ENCODE measurements around the gene MFAP3L.
"Not testable (repeated sequence)": the region's sequence is repeated elsewhere in the genome, so short reads cannot be mapped to it uniquely, and the experiment has no call there.

MFAP3L gene

DNA sequence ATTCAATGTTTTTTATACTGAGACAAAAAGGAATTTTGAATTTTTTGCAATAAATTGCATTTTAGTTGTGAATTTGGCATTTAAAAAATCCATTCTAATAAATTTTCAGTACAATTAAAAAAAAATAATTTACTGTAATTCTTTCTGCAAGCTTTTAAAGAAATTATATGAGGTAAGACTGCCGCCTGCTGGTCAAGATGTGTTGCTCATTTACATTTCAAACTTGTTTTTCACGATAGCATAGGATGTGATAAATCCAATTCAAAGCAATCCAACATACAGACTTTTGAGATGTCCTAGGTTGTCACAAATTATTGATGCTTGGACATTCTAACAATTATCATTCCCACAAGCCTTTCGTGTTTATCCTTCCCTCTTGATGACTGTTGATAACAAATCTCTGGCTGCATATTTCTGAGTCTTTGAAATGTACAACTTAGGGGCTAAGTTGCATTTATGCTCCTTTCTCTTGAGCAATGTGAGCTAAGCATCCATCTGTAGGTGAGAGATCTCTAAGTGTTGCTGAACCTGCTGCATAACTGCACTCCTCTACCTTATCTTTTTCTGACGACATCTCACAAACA lies 21.7 kb upstream of the MFAP3L start:
- FAIRE-seq (no peak), DNase-seq (ENCODE audit: insufficient read length, low spot score) (no peak)
- TF ChIP-seq POU2F2 (IDR thresholded peaks at IDR 0.05; ENCODE audit: low read depth, low read length) (no peak), PAX5 (IDR thresholded peaks at IDR 0.05; ENCODE audit: insufficient read depth, low read length, severe bottlenecking) (no peak), SPI1 (IDR thresholded peaks at IDR 0.05; ENCODE audit: low read depth, low read length) (no peak), POLR2A (IDR thresholded peaks at IDR 0.05; ENCODE audit: low read depth, low read length) (no peak), POLR2AphosphoS5 (IDR thresholded peaks at IDR 0.05; ENCODE audit: low read depth, low read length) (no peak), TAF1 (IDR thresholded peaks at IDR 0.05; ENCODE audit: low read depth, low read length) (no peak)

GRCh38 chr4:170046156-170046555 lies 20.0 kb upstream of the MFAP3L start:
- not testable (repeated sequence) for DNase-seq (ENCODE audit: insufficient read length, low spot score); FAIRE-seq

- TF ChIP-seq TAF1 (IDR thresholded peaks at IDR 0.05; ENCODE audit: low read depth, low read length) (no peak), PAX5 (IDR thresholded peaks at IDR 0.05; ENCODE audit: insufficient read depth, low read length, severe bottlenecking) (no peak), POLR2A (IDR thresholded peaks at IDR 0.05; ENCODE audit: low read depth, low read length) (no peak), POLR2AphosphoS5 (IDR thresholded peaks at IDR 0.05; ENCODE audit: low read depth, low read length) (no peak), POU2F2 (IDR thresholded peaks at IDR 0.05; ENCODE audit: low read depth, low read length) (no peak), SPI1 (IDR thresholded peaks at IDR 0.05; ENCODE audit: low read depth, low read length) (no peak)
- FAIRE-seq (no peak), DNase-seq (ENCODE audit: insufficient read length, low spot score) (no peak)
Observed at GRCh38 chr4:170040031-170040680, 14.0 kb upstream of the MFAP3L start.

- DNase-seq (ENCODE audit: insufficient read length, low spot score) (no peak), FAIRE-seq (no peak)
Observed at GRCh38 chr4:170038769-170039168, 12.6 kb upstream of the MFAP3L start.

DNA sequence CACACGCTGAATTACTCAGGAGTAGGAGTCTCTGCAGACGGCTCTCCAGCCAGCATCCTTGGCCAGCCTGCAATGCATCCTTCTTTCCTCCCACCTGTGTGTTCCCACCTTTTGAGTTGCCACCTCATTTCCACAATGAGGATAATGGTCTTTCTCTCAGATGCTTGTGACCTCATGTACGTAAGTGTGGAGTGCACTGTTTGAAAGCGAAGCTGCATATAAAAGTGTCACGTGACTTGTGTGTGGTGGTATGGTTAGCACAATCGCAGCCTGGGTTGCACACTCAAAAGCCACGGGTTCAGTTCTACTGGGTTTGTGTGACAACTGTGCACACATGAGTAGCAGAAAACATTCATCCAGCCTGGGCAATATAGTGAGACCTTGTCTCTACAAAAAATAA lies 12.0 kb upstream of the MFAP3L start:
- no peak for TF ChIP-seq POU2F2 (IDR thresholded peaks at IDR 0.05; ENCODE audit: low read depth, low read length)
- TF ChIP-seq PAX5 (IDR thresholded peaks at IDR 0.05; ENCODE audit: insufficient read depth, low read length, severe bottlenecking): no peak
- no peak for TF ChIP-seq SPI1 (IDR thresholded peaks at IDR 0.05; ENCODE audit: low read depth, low read length)
- no peak for TF ChIP-seq POLR2A (IDR thresholded peaks at IDR 0.05; ENCODE audit: low read depth, low read length)
- TF ChIP-seq TAF1 (IDR thresholded peaks at IDR 0.05; ENCODE audit: low read depth, low read length): no peak
- no peak for TF ChIP-seq POLR2AphosphoS5 (IDR thresholded peaks at IDR 0.05; ENCODE audit: low read depth, low read length)
- no peak for FAIRE-seq
- DNase-seq (ENCODE audit: insufficient read length, low spot score): no peak

More at GRCh38 chr4:170038769-170039168, 12.6 kb upstream of the MFAP3L start:
- TF ChIP-seq PAX5 (IDR thresholded peaks at IDR 0.05; ENCODE audit: insufficient read depth, low read length, severe bottlenecking): no peak
- no peak for TF ChIP-seq POLR2AphosphoS5 (IDR thresholded peaks at IDR 0.05; ENCODE audit: low read depth, low read length)
- no peak for TF ChIP-seq TAF1 (IDR thresholded peaks at IDR 0.05; ENCODE audit: low read depth, low read length)
- TF ChIP-seq POLR2A (IDR thresholded peaks at IDR 0.05; ENCODE audit: low read depth, low read length): no peak
- TF ChIP-seq SPI1 (IDR thresholded peaks at IDR 0.05; ENCODE audit: low read depth, low read length): no peak
- no peak for TF ChIP-seq POU2F2 (IDR thresholded peaks at IDR 0.05; ENCODE audit: low read depth, low read length)

DNA sequence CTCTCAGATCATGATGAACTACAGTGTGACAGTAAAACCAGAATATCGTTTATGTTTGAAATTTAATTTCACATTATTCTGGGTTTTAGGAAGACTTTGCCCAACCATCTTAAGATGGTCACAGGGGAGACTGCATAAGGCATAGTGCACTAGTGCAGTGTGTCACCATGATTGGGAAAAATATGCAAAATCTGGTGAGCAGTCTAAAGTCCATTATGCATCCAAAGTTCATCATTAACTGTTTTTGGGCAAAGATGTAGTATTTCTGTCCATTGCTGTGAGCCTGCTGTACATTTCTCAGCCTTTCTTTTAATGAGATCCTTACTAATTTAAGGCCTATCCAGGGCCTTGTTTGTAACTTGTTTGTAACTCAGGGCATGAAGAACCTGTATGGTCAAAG lies 11.3 kb upstream of the MFAP3L start:
- no peak for FAIRE-seq
- no peak for DNase-seq (ENCODE audit: insufficient read length, low spot score)
- TF ChIP-seq POU2F2 (IDR thresholded peaks at IDR 0.05; ENCODE audit: low read depth, low read length) (no peak), SPI1 (IDR thresholded peaks at IDR 0.05; ENCODE audit: low read depth, low read length) (no peak), POLR2AphosphoS5 (IDR thresholded peaks at IDR 0.05; ENCODE audit: low read depth, low read length) (no peak), POLR2A (IDR thresholded peaks at IDR 0.05; ENCODE audit: low read depth, low read length) (no peak), TAF1 (IDR thresholded peaks at IDR 0.05; ENCODE audit: low read depth, low read length) (no peak), PAX5 (IDR thresholded peaks at IDR 0.05; ENCODE audit: insufficient read depth, low read length, severe bottlenecking) (no peak)

GRCh38 chr4:170035845-170036244 lies 9.7 kb upstream of the MFAP3L start:
- no peak for FAIRE-seq

DNA sequence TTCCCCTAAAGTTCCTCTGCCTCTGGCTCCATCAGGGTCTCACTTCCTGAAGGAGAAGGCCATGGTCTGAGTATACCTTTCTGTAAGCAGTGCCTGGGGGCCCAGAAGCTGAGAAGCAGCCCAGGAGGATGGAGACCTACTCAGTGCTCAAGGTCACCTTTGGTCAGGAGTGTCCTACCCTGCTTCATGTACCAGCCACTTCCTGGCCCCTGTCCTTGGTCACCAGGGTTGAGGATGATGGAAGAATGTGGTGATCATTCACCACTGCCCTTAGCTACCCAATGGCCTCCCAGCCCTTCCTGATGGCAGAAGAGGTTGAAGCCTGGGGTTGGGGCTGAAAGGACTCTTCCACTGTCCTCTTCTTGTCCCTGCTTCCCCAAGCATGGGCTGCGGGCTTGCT lies 9.0 kb upstream of the MFAP3L start:
- TF ChIP-seq POLR2A (IDR thresholded peaks at IDR 0.05; ENCODE audit: low read depth, low read length): no peak
- TF ChIP-seq POLR2AphosphoS5 (IDR thresholded peaks at IDR 0.05; ENCODE audit: low read depth, low read length): no peak
- no peak for TF ChIP-seq TAF1 (IDR thresholded peaks at IDR 0.05; ENCODE audit: low read depth, low read length)
- no peak for FAIRE-seq
- DNase-seq (ENCODE audit: insufficient read length, low spot score): no peak

More at GRCh38 chr4:170035845-170036244, 9.7 kb upstream of the MFAP3L start:
- no peak for DNase-seq (ENCODE audit: insufficient read length, low spot score)
- TF ChIP-seq PAX5 (IDR thresholded peaks at IDR 0.05; ENCODE audit: insufficient read depth, low read length, severe bottlenecking) (no peak), POLR2A (IDR thresholded peaks at IDR 0.05; ENCODE audit: low read depth, low read length) (no peak), TAF1 (IDR thresholded peaks at IDR 0.05; ENCODE audit: low read depth, low read length) (no peak), SPI1 (IDR thresholded peaks at IDR 0.05; ENCODE audit: low read depth, low read length) (no peak), POLR2AphosphoS5 (IDR thresholded peaks at IDR 0.05; ENCODE audit: low read depth, low read length) (no peak), POU2F2 (IDR thresholded peaks at IDR 0.05; ENCODE audit: low read depth, low read length) (no peak)

DNA sequence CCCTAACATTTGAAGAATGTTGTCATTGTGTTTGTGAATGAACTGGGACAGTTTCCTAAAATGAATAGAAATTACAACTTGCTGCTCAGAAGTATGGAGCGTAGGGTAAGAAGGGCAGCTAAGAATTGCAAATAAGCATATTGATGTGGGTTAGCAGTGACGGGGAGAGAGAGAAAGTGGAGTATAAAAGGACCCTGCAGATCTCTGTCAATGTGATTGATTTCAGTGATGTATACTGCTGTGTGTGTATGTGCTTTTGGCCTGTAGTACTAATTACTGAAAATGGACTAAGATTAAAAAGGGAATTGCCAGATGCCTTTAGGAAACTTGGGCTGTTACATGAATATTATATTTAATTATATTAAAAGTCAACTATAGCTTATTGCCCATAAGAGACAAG lies 7.8 kb upstream of the MFAP3L start:
- no peak for DNase-seq (ENCODE audit: insufficient read length, low spot score)
- FAIRE-seq: no peak
- TF ChIP-seq POU2F2 (IDR thresholded peaks at IDR 0.05; ENCODE audit: low read depth, low read length): no peak
- TF ChIP-seq SPI1 (IDR thresholded peaks at IDR 0.05; ENCODE audit: low read depth, low read length): no peak
- no peak for TF ChIP-seq POLR2A (IDR thresholded peaks at IDR 0.05; ENCODE audit: low read depth, low read length)
- no peak for TF ChIP-seq TAF1 (IDR thresholded peaks at IDR 0.05; ENCODE audit: low read depth, low read length)
- TF ChIP-seq PAX5 (IDR thresholded peaks at IDR 0.05; ENCODE audit: insufficient read depth, low read length, severe bottlenecking): no peak
- no peak for TF ChIP-seq POLR2AphosphoS5 (IDR thresholded peaks at IDR 0.05; ENCODE audit: low read depth, low read length)

DNA sequence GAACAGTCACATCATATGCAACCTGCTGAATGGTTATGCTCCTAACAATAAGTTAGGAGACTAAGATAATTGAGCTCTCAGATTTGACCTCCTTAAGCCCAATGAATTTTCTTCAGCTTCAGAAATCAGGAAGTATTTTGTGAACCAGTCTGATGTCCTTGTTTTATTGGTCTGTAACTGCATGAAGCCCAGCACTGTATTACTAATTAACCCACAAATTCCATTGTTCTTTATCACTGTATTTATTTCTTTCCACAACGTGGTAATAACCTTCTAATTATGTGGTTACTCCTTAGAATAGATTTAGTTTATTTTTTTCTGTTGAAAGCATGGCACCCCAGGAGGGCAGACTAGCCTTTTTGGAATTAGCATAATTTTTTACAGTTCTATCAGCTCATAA lies 3.9 kb upstream of the MFAP3L start:
- TF ChIP-seq POU2F2 (IDR thresholded peaks at IDR 0.05; ENCODE audit: low read depth, low read length): no peak
- no peak for TF ChIP-seq POLR2A (IDR thresholded peaks at IDR 0.05; ENCODE audit: low read depth, low read length)
- no peak for TF ChIP-seq PAX5 (IDR thresholded peaks at IDR 0.05; ENCODE audit: insufficient read depth, low read length, severe bottlenecking)
- no peak for TF ChIP-seq TAF1 (IDR thresholded peaks at IDR 0.05; ENCODE audit: low read depth, low read length)
- TF ChIP-seq SPI1 (IDR thresholded peaks at IDR 0.05; ENCODE audit: low read depth, low read length): no peak
- TF ChIP-seq POLR2AphosphoS5 (IDR thresholded peaks at IDR 0.05; ENCODE audit: low read depth, low read length): no peak
- DNase-seq (ENCODE audit: insufficient read length, low spot score): no peak

More for the DNA sequence above, 3.9 kb upstream of the MFAP3L start:
- no peak for FAIRE-seq
